Panc1 (cell line): ENCODE measurements around the gene DBET. TPM values are rescaled to one million over a fixed set of nuclear protein-coding genes. Genes with fewer than 3 reads are reported as not detected.
"Not testable (repeated sequence)": the region's sequence is repeated elsewhere in the genome, so short reads cannot be mapped to it uniquely, and the experiment has no call there.

Source experiments
- ATAC-seq: fragments of 200-7000 bp; cut with Tn5 transposase; 2 replicates; pipeline ENCODE4 v1.9.1; 2020; ENCODE audit warnings: mild to moderate bottlenecking, moderate library complexity
- BruUV-seq: library from RNA; stranded (reverse); fragments of 400-500 nt; replicated peaks from 2 replicates; lab custom pipeline; 2021; lab: Mats Ljungman, UMichigan
- CTCF ChIA-PET: fragments of 300-600 bp; sonication (Branson Sonifier 250); formaldehyde crosslinking; loops from one replicate; lab custom pipeline; 2022; ENCODE audit warnings: antibody characterized with exemption; lab: Charles Lee
- POLR2A ChIA-PET: fragments of 300-600 bp; sonication (Branson Sonifier 250); formaldehyde crosslinking; loops from one replicate; lab custom pipeline; 2022; ENCODE audit warnings: antibody characterized with exemption; lab: Charles Lee
- DNase-seq: peaks from one replicate; pipeline ENCODE4 v3.0.0-alpha.2; 2010; ENCODE audit warnings: low read depth, low spot score
- H3K27ac ChIP-seq: 2 replicates; pipeline ENCODE4 v1.5.1; 2011; ENCODE audit warnings: mild to moderate bottlenecking, low read length, inconsistent platforms
- H3K27me3 ChIP-seq: fragments of 200-500 bp; sonication (Bioruptor generic); 2 replicates; pipeline ENCODE4 v1.6.0; 2014; ENCODE audit warnings: low read length, inconsistent platforms; ENCODE audit not compliant: control insufficient read depth, insufficient read depth
- H3K36me3 ChIP-seq: fragments of 200-500 bp; sonication (Bioruptor generic); 2 replicates; pipeline ENCODE4 v1.5.1; 2014; ENCODE audit warnings: inconsistent platforms, mild to moderate bottlenecking, low read length, moderate library complexity; ENCODE audit not compliant: control insufficient read depth, insufficient read depth
- H3K4me1 ChIP-seq: 2 replicates; pipeline ENCODE4 v1.5.1; 2011; ENCODE audit warnings: inconsistent platforms, mild to moderate bottlenecking, low read length, moderate library complexity; ENCODE audit not compliant: control insufficient read depth, insufficient read depth
- H3K4me3 ChIP-seq, 2 experiments: 2 replicates each; pipeline ENCODE4 v1.5.1; 2011 to 2012; ENCODE audit warnings: low read depth in 2 of 2, low read length in 2 of 2, mild to moderate bottlenecking in 2 of 2, inconsistent platforms in 1 of 2, moderate library complexity in 1 of 2
- H3K9me3 ChIP-seq: fragments of 200-500 bp; sonication (Bioruptor generic); 2 replicates; pipeline ENCODE4 v1.5.1; 2014; ENCODE audit warnings: low read depth, mild to moderate bottlenecking, inconsistent platforms, low read length, moderate library complexity; ENCODE audit not compliant: control insufficient read depth, insufficient read depth
- in situ Hi-C: cut with HindIII; loops from 2 replicates; pipeline ENCODE4 v1.10.0; 2016; ENCODE audit warnings: low sequenced_read_pairs, low pct_unique_long_range_greater_than_20kb
- intact Hi-C: fragments of 100-400 bp; cut with micrococcal nuclease; formaldehyde crosslinking; loops from one replicate; pipeline ENCODE4 v1.10.0; 2022; ENCODE audit not compliant: unreplicated experiment
- total RNA-seq: library from RNA; stranded (reverse); gene quantifications from one replicate; pipeline ENCODE4 v1.2.1, GENCODE V29; 2021; ENCODE audit not compliant: unreplicated experiment

DBET gene
- total RNA-seq, 1 experiment from 2014 or later = not detected

- POLR2A ChIA-PET, BruUV-seq, CTCF ChIA-PET, in situ Hi-C loops, H3K9me3 ChIP-seq, ATAC-seq, H3K27me3 ChIP-seq, intact Hi-C loops, H3K36me3 ChIP-seq, H3K27ac ChIP-seq, H3K4me3 ChIP-seq, DNase-seq, H3K4me1 ChIP-seq: not testable (repeated sequence)
These were observed 4.0 kb downstream of the DBET start for GRCh38 chr4:190068351-190068750.

- H3K9me3 ChIP-seq, H3K4me1 ChIP-seq, DNase-seq, intact Hi-C loops, H3K36me3 ChIP-seq, H3K4me3 ChIP-seq, BruUV-seq, POLR2A ChIA-PET, H3K27me3 ChIP-seq, H3K27ac ChIP-seq, in situ Hi-C loops, CTCF ChIA-PET, ATAC-seq: not testable (repeated sequence)
These were observed 28.8 kb downstream of the DBET start for GRCh38 chr4:190093052-190093451.

GRCh38 chr4:190094031-190094430 lies 29.7 kb downstream of the DBET start:
- ATAC-seq, POLR2A ChIA-PET, H3K4me3 ChIP-seq, BruUV-seq, DNase-seq, CTCF ChIA-PET, H3K27me3 ChIP-seq, H3K36me3 ChIP-seq, H3K9me3 ChIP-seq, H3K27ac ChIP-seq, H3K4me1 ChIP-seq, in situ Hi-C loops, intact Hi-C loops: not testable (repeated sequence)

- H3K9me3 ChIP-seq, H3K36me3 ChIP-seq, CTCF ChIA-PET, H3K4me3 ChIP-seq, H3K4me1 ChIP-seq, H3K27me3 ChIP-seq, intact Hi-C loops, POLR2A ChIA-PET, DNase-seq, ATAC-seq, BruUV-seq, H3K27ac ChIP-seq, in situ Hi-C loops: not testable (repeated sequence)
These were observed 31.0 kb downstream of the DBET start for GRCh38 chr4:190095335-190095734.

- POLR2A ChIA-PET, H3K27ac ChIP-seq, ATAC-seq, in situ Hi-C loops, H3K4me1 ChIP-seq, DNase-seq, H3K27me3 ChIP-seq, intact Hi-C loops, BruUV-seq, H3K36me3 ChIP-seq, H3K4me3 ChIP-seq, H3K9me3 ChIP-seq, CTCF ChIA-PET: not testable (repeated sequence)
These were observed 35.3 kb downstream of the DBET start for GRCh38 chr4:190099605-190100004.

GRCh38 chr4:190101525-190101924 lies 37.2 kb downstream of the DBET start:
- H3K36me3 ChIP-seq, DNase-seq, in situ Hi-C loops, POLR2A ChIA-PET, CTCF ChIA-PET, H3K27ac ChIP-seq, H3K9me3 ChIP-seq, ATAC-seq, H3K27me3 ChIP-seq, intact Hi-C loops, BruUV-seq, H3K4me1 ChIP-seq, H3K4me3 ChIP-seq: not testable (repeated sequence)

- POLR2A ChIA-PET, H3K27me3 ChIP-seq, ATAC-seq, BruUV-seq, CTCF ChIA-PET, intact Hi-C loops, H3K27ac ChIP-seq, in situ Hi-C loops, H3K4me1 ChIP-seq, H3K9me3 ChIP-seq, H3K4me3 ChIP-seq, DNase-seq, H3K36me3 ChIP-seq: not testable (repeated sequence)
These were observed 41.9 kb downstream of the DBET start for GRCh38 chr4:190106191-190106590.
